SK-N-SH (cell line): Measurements from ENCODE around the gene CDRT15. TPM values are rescaled to one million over a fixed set of nuclear protein-coding genes. Genes with fewer than 3 reads are reported as not detected.
"Not testable (repeated sequence)": the region's sequence is repeated elsewhere in the genome, so short reads cannot be mapped to it uniquely, and the experiment has no call there.

Experiments used
- CTCF ChIA-PET: fragments of 300-600, 350-600 bp; formaldehyde crosslinking; extraction: SDS; loops from one replicate; lab custom pipeline; 2021; lab: Yijun Ruan, JAX
- POLR2A ChIA-PET: fragments of 350-600 bp; sonication (Branson Sonifier 250); formaldehyde crosslinking; extraction: SDS; loops from one replicate; lab custom pipeline; 2020; ENCODE audit warnings: antibody characterized with exemption, inconsistent platforms; lab: Yijun Ruan, JAX
- DNase-seq: peaks from one replicate; pipeline ENCODE4 v3.0.0; 2012
- H2AFZ ChIP-seq: fragments of 200-600 bp; sonication (generic); 2 replicates; pipeline ENCODE4 v1.8.1; 2016; ENCODE audit warnings: antibody characterized with exemption, mild to moderate bottlenecking, low read depth
- H3F3A ChIP-seq: fragments of 200-600 bp; sonication (generic); replicated peaks from 2 replicates; pipeline ENCODE3; 2016; ENCODE audit warnings: antibody characterized with exemption, mild to moderate bottlenecking; ENCODE audit not compliant: insufficient read depth
- H3K27ac ChIP-seq, 2 experiments: fragments of 200-500 bp in 1 of 2; fragments of 200-600 bp in 1 of 2; sonication (Bioruptor generic) in 1 of 2; sonication (generic), shearing (Covaris generic) in 1 of 2; 2 replicates each; pipeline versions ENCODE4 v1.5.1 to v1.6.1; 2014 to 2016; ENCODE audit warnings: low read depth in 2 of 2, inconsistent platforms in 1 of 2, low read length in 1 of 2, mild to moderate bottlenecking in 1 of 2, mixed read lengths in 1 of 2
- H3K27me3 ChIP-seq: fragments of 200-600 bp; sonication (generic), shearing (Covaris generic); 2 replicates; pipeline ENCODE4 v1.6.1; 2016; ENCODE audit warnings: mixed run types; ENCODE audit not compliant: insufficient read depth
- H3K36me3 ChIP-seq, 2 experiments: fragments of 200-500 bp in 1 of 2; fragments of 200-600 bp in 1 of 2; sonication (Bioruptor generic) in 1 of 2; sonication (generic) in 1 of 2; replicated peaks in 1 of 2; 2 replicates each; pipeline versions ENCODE3 to v1.5.1; 2014 to 2016; ENCODE audit warnings: low read length in 1 of 2, mild to moderate bottlenecking in 1 of 2; ENCODE audit not compliant: insufficient read depth in 2 of 2, control insufficient read depth in 1 of 2
- H3K4me1 ChIP-seq, 2 experiments: fragments of 200-500 bp in 1 of 2; fragments of 200-600 bp in 1 of 2; sonication (Bioruptor generic) in 1 of 2; sonication (generic), shearing (Covaris generic) in 1 of 2; 2 replicates each; pipeline versions ENCODE4 v1.5.1 to v1.6.1; 2014 to 2016; ENCODE audit warnings: low read depth in 1 of 2, low read length in 1 of 2, mixed run types in 1 of 2; ENCODE audit not compliant: insufficient read depth in 2 of 2, control insufficient read depth in 1 of 2
- H3K4me2 ChIP-seq: fragments of 200-600 bp; sonication (generic), shearing (Covaris generic); 2 replicates; pipeline ENCODE4 v1.6.1; 2017; ENCODE audit warnings: mixed run types
- H3K4me3 ChIP-seq, 2 experiments: fragments of 200-500 bp in 1 of 2; fragments of 200-600 bp in 1 of 2; sonication (Bioruptor generic) in 1 of 2; sonication (generic), shearing (Covaris generic) in 1 of 2; 2 replicates each; pipeline versions ENCODE4 v1.5.1 to v1.8.1; 2014 to 2016; ENCODE audit warnings: low read depth in 2 of 2, inconsistent platforms in 1 of 2, low read length in 1 of 2, mild to moderate bottlenecking in 1 of 2, mixed read lengths in 1 of 2, moderate library complexity in 1 of 2
- H3K79me2 ChIP-seq: fragments of 200-600 bp; sonication (generic); 2 replicates; pipeline ENCODE4 v1.8.1; 2017; ENCODE audit warnings: mild to moderate bottlenecking; ENCODE audit not compliant: insufficient read depth
- H3K9ac ChIP-seq: fragments of 200-600 bp; sonication (generic); 2 replicates; pipeline ENCODE4 v1.6.1; 2017; ENCODE audit warnings: mixed run types
- H3K9me2 ChIP-seq: fragments of 200-600 bp; sonication (generic); 2 replicates; pipeline ENCODE4 v1.6.1; 2017; ENCODE audit warnings: mixed run types
- H3K9me3 ChIP-seq: fragments of 200-600 bp; sonication (generic); 2 replicates; pipeline ENCODE4 v1.6.1; 2017; ENCODE audit warnings: mixed run types, mild to moderate bottlenecking, moderate library complexity
- H4K20me1 ChIP-seq: fragments of 200-600 bp; sonication (generic); 2 replicates; pipeline ENCODE4 v1.6.1; 2017; ENCODE audit warnings: mild to moderate bottlenecking, mixed run types; ENCODE audit not compliant: insufficient read depth
- USF1 ChIP-seq: IDR thresholded peaks from 2 replicates; pipeline ENCODE4 v1.4.0; 2012; ENCODE audit warnings: low read depth, borderline replicate concordance
- WGBS: methylation state at CpG from one replicate; pipeline ENCODE4 v1.1.6; 2017; ENCODE audit warnings: low lambda C conversion rate; 5-methylcytosine and 5-hydroxymethylcytosine counted together
- polyA plus RNA-seq, 3 experiments: library from polyadenylated mRNA; depleted of rRNA; stranded (reverse); fragments of >200 nt; gene quantifications; 2 replicates each; pipeline ENCODE4 v1.2.3, GENCODE V29; 2012
- TF ChIP-seq, protein P1 (sequence below): fragments of 200-600 bp; sonication (generic); IDR thresholded peaks from 2 replicates; pipeline ENCODE4 v1.6.1; 2017; ENCODE audit warnings: antibody characterized with exemption, mild to moderate bottlenecking, moderate library complexity

CDRT15 gene
- polyA plus RNA-seq, 1 of the 3 experiments (the other 2 are of a cell fraction) = not detected

DNA sequence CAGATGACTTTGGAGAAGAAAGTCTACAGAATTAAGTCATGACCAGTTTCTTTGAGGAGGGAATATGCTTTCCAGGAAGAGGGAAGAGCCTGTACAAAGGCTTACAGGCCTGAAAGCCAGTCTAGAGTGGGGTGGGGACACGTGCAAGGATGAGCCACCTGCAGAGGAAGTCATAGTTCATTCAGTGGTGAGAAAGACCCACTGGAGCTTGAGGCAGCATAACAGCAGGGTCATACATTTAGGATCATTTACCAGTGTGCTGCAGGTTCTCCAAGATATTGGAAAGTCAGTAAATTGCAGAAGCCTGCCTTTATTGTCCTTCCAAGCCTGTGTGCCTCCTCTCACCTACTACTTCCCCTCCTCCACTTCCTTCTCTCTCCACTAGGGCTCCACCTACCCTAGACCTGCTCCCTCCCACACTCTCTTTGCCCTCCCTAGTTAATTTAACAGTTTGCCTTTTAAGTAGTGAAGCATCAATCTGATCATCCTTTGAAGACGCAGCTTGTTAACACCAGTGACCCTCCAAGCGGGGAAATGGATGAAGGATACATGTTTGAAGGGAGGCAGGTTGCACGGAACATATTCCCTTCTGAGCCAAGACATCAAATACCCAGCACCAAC, 40.2 kb downstream of the CDRT15 start:
- ChIA-PET CTCF (no interaction called here), POLR2A (no interaction called here)
- DNase-seq = no peak
- no peak overlapping the region for H2AFZ ChIP-seq
- H3K4me3 ChIP-seq = no peak overlapping the region
- H3K4me1 ChIP-seq = peaks cover 0 to 21% of the 10 kb centered on the region in 2 experiments; a peak in 2 of 4 replicates
- H3K9me3 ChIP-seq = no peaks in the 10 kb centered on the region
- H4K20me1 ChIP-seq = no peaks in the 10 kb centered on the region
- no peaks in the 10 kb centered on the region for H3K79me2 ChIP-seq
- H3F3A ChIP-seq = no peaks in the 10 kb centered on the region
- H3K27ac ChIP-seq = peak overlapping the region in 1 of 2 experiments; percentile 67; a peak in 1 of 4 replicates
- 95% methylated on average over 4 of the region's 4 CpGs for WGBS
- H3K36me3 ChIP-seq = no peaks in the 10 kb centered on the region
- no peak overlapping the region for H3K4me2 ChIP-seq
- no peak overlapping the region for H3K9ac ChIP-seq
- H3K9me2 ChIP-seq = no peaks in the 10 kb centered on the region
- H3K27me3 ChIP-seq = no peaks in the 10 kb centered on the region
- TF ChIP-seq USF1 = no peak
- TF ChIP-seq, protein P1, sequence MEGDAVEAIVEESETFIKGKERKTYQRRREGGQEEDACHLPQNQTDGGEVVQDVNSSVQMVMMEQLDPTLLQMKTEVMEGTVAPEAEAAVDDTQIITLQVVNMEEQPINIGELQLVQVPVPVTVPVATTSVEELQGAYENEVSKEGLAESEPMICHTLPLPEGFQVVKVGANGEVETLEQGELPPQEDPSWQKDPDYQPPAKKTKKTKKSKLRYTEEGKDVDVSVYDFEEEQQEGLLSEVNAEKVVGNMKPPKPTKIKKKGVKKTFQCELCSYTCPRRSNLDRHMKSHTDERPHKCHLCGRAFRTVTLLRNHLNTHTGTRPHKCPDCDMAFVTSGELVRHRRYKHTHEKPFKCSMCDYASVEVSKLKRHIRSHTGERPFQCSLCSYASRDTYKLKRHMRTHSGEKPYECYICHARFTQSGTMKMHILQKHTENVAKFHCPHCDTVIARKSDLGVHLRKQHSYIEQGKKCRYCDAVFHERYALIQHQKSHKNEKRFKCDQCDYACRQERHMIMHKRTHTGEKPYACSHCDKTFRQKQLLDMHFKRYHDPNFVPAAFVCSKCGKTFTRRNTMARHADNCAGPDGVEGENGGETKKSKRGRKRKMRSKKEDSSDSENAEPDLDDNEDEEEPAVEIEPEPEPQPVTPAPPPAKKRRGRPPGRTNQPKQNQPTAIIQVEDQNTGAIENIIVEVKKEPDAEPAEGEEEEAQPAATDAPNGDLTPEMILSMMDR = peak; percentile 24; the same call in 1 of the 2 replicates
- TF ChIP-seq, all 33 proteins: peak for 1

GRCh38 chr17:14192636-14193344, 43.9 kb downstream of the CDRT15 start:
- H3K4me1 ChIP-seq = peaks cover 0 to 11% of the 10 kb centered on the region in 2 experiments; a peak in 2 of 4 replicates
- H4K20me1 ChIP-seq, H3K4me3 ChIP-seq, H3F3A ChIP-seq, H3K4me2 ChIP-seq, DNase-seq, H3K27me3 ChIP-seq, H3K27ac ChIP-seq, CTCF ChIA-PET, H3K36me3 ChIP-seq, H2AFZ ChIP-seq, H3K9ac ChIP-seq, H3K79me2 ChIP-seq, H3K9me2 ChIP-seq, H3K9me3 ChIP-seq, POLR2A ChIA-PET: not testable (repeated sequence)
- 95% methylated on average over 12 of the region's 13 CpGs for WGBS

DNA sequence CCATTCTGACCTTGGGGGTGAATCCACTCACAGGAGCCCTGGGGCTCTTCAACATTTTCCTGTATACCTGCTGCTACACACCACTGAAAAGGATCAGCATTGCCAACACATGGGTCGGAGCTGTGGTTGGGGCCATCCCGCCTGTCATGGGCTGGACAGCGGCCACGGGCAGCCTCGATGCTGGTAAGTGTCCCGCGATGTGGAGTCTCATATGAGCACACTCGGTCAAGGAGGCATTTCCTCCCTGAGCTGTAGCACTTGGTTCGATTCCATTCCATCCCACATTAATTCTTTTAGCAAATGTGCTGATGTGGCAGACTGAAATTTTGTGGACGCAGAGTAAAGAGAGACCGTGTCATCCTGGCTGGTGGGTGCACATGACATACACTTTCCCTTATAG, 44.6 kb downstream of the CDRT15 start:
- H3K9ac ChIP-seq, H3K36me3 ChIP-seq, H4K20me1 ChIP-seq, H3K27ac ChIP-seq, H3K79me2 ChIP-seq, H3K4me2 ChIP-seq, H3K9me2 ChIP-seq, CTCF ChIA-PET, H3K4me3 ChIP-seq, H3K27me3 ChIP-seq, H3K9me3 ChIP-seq, POLR2A ChIA-PET, DNase-seq, H3K4me1 ChIP-seq, H3F3A ChIP-seq, H2AFZ ChIP-seq: not testable (repeated sequence)
- WGBS = 96% methylated on average over 6 of the region's 11 CpGs

DNA sequence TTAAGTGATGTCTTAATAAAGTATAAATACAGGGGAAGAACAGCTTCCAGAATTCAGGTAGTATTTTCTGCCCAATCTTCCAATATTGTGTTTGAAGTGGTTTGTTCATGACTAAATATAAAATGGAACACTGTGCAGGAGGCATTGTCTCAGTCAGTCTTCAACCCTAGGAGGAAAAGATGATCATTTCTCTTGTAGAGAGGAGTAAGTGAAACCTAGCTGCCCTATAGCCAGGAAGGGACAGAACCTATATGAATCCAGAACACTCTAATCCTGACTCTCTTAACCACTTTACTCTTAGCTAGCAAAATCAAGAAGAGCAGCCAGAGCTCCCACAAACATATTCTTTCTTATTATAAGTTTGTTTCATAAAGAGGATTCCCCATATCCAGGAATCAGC, 45.2 kb downstream of the CDRT15 start:
- H3K9me3 ChIP-seq, H3K4me2 ChIP-seq, H3F3A ChIP-seq, H2AFZ ChIP-seq, H3K27me3 ChIP-seq, POLR2A ChIA-PET, H3K79me2 ChIP-seq, H3K9ac ChIP-seq, H3K27ac ChIP-seq, H4K20me1 ChIP-seq, CTCF ChIA-PET, H3K4me3 ChIP-seq, H3K9me2 ChIP-seq, DNase-seq, H3K4me1 ChIP-seq, H3K36me3 ChIP-seq: not testable (repeated sequence)

GRCh38 chr17:14190774-14191173, 45.9 kb downstream of the CDRT15 start:
- H3K36me3 ChIP-seq, H3F3A ChIP-seq, H3K79me2 ChIP-seq, CTCF ChIA-PET, H3K4me2 ChIP-seq, H3K9me3 ChIP-seq, H3K27ac ChIP-seq, DNase-seq, H4K20me1 ChIP-seq, H3K9me2 ChIP-seq, POLR2A ChIA-PET, H3K4me3 ChIP-seq, H3K9ac ChIP-seq, H3K27me3 ChIP-seq, H2AFZ ChIP-seq, H3K4me1 ChIP-seq: not testable (repeated sequence)
- WGBS = no CpG with 5 or more reads among the region's 1 CpG
